Hematopoietic multipotent progenitor cell treated with erythropoietin and hydrocortisone succinate and interleukin-3 and kit ligand, for 17 days (in vitro differentiated cells): ENCODE measurements around the gene GET4.
"Not testable (repeated sequence)": the region's sequence is repeated elsewhere in the genome, so short reads cannot be mapped to it uniquely, and the experiment has no call there.

ENCODE experiments used
- DNase-seq: peaks from one replicate; pipeline ENCODE4 v3.0.0-alpha.2; 2015; ENCODE audit warnings: low spot score

GET4 gene

GRCh38 chr7:900331-901040 lies 24.1 kb downstream of the GET4 start:
- no peak for DNase-seq

- no peak for DNase-seq
These were observed 24.7 kb downstream of the GET4 start for GRCh38 chr7:901041-901387.

- DNase-seq, result peak; percentile 94
These were observed 25.2 kb downstream of the GET4 start for GRCh38 chr7:901388-902154.

GRCh38 chr7:902996-903395 lies 26.6 kb downstream of the GET4 start:
- no peak for DNase-seq

GRCh38 chr7:903921-904755 lies 27.8 kb downstream of the GET4 start:
- DNase-seq, result no peak

- DNase-seq, result no peak
These were observed 28.5 kb downstream of the GET4 start for GRCh38 chr7:904847-905246.

GRCh38 chr7:906776-907157 lies 30.4 kb downstream of the GET4 start:
- no peak for DNase-seq

GRCh38 chr7:907158-907980 lies 31.0 kb downstream of the GET4 start:
- no peak for DNase-seq

GRCh38 chr7:908159-908581 lies 31.8 kb downstream of the GET4 start:
- DNase-seq, result no peak

- not testable (repeated sequence) for DNase-seq
These were observed 32.4 kb downstream of the GET4 start for GRCh38 chr7:908591-909357.

GRCh38 chr7:909358-910329 lies 33.3 kb downstream of the GET4 start:
- DNase-seq, result peak; percentile 26

GRCh38 chr7:910441-910861 lies 34.1 kb downstream of the GET4 start:
- no peak for DNase-seq

- no peak for DNase-seq
These were observed 34.6 kb downstream of the GET4 start for GRCh38 chr7:910931-911431.

GRCh38 chr7:911791-912480 lies 35.6 kb downstream of the GET4 start:
- DNase-seq, result no peak

GRCh38 chr7:913736-914520 lies 37.6 kb downstream of the GET4 start:
- DNase-seq, result no peak

GRCh38 chr7:914521-915194 lies 38.3 kb downstream of the GET4 start:
- DNase-seq, result no peak
